Left lung (tissue), 10 donors: ENCODE data around the gene CCDC68. TPM values are rescaled to one million over a fixed set of nuclear protein-coding genes. Genes with fewer than 3 reads are reported as not detected.
"Not testable (repeated sequence)": the region's sequence is repeated elsewhere in the genome, so short reads cannot be mapped to it uniquely, and the experiment has no call there.

Experiments
- ATAC-seq: fragments of 200-7000 bp; cut with Tn5 transposase; one replicate; pipeline ENCODE4 v1.9.1; 2020; ENCODE audit warnings: moderate library complexity
- DNase-seq, 4 donors: peaks; one replicate each; pipeline ENCODE4 v3.0.0-alpha.2; 2013 to 2020
- H3K27ac ChIP-seq, 2 donors: fragments of 200-600 bp; sonication (generic) in 1 of 2; one replicate each; pipeline versions ENCODE4 v1.5.0 to v1.8.0; 2020 to 2021
- H3K27me3 ChIP-seq, 2 donors: fragments of 200-600 bp; sonication (generic) in 1 of 2; one replicate each; pipeline versions ENCODE4 v1.5.0 to v1.8.0; 2020 to 2021
- H3K36me3 ChIP-seq, 2 donors: fragments of 200-600 bp; sonication (generic) in 1 of 2; one replicate each; pipeline versions ENCODE4 v1.5.0 to v1.8.0; 2020 to 2021
- H3K4me1 ChIP-seq, 2 donors: fragments of 200-600 bp; one replicate each; pipeline ENCODE4 v1.8.0; 2021
- H3K4me3 ChIP-seq, 2 donors: fragments of 200-600 bp; sonication (generic) in 1 of 2; one replicate each; pipeline versions ENCODE4 v1.5.0 to v1.8.0; 2020 to 2021; ENCODE audit warnings: mild to moderate bottlenecking in 1 of 2
- H3K9me3 ChIP-seq, 2 donors: fragments of 200-600 bp; sonication (generic) in 1 of 2; one replicate each; pipeline versions ENCODE4 v1.5.0 to v1.8.0; 2020 to 2021
- intact Hi-C, 2 donors: fragments of 100-400 bp; cut with DNase I; formaldehyde crosslinking; loops; one replicate each; pipeline versions ENCODE4 v1.11.2 to v1.14.2; 2022
- polyA plus RNA-seq, 6 donors: library from polyadenylated mRNA; unstranded; fragments of 120-200 nt; gene quantifications; one replicate each; pipeline ENCODE4 v1.2.1, GENCODE V29; 2013; ENCODE audit not compliant: insufficient read length in 6 of 6
- total RNA-seq, 2 donors: library from RNA; stranded (reverse); fragmentation: NEBNext Ultra II Directional; extraction: Animal tissue kit (Norgen Biotek cat#: 25700); gene quantifications; one replicate each; pipeline ENCODE4 v1.2.1, GENCODE V29; 2021
- TF ChIP-seq, protein P1 (sequence below), 2 donors: fragments of 200-600 bp; sonication (generic) in 1 of 2; IDR thresholded peaks; one replicate each; pipeline versions ENCODE4 v1.5.0 to v1.8.0; 2021; ENCODE audit warnings: antibody characterized with exemption in 2 of 2
- donor health status: DM: no; HTN: yes; CAD: no.
- donor health status: DM: no; HTN: no; CAD: no.

Gene CCDC68
- total and polyA plus RNA-seq, 8 donors, result 13.8 to 144 (median 88.4) TPM

DNA sequence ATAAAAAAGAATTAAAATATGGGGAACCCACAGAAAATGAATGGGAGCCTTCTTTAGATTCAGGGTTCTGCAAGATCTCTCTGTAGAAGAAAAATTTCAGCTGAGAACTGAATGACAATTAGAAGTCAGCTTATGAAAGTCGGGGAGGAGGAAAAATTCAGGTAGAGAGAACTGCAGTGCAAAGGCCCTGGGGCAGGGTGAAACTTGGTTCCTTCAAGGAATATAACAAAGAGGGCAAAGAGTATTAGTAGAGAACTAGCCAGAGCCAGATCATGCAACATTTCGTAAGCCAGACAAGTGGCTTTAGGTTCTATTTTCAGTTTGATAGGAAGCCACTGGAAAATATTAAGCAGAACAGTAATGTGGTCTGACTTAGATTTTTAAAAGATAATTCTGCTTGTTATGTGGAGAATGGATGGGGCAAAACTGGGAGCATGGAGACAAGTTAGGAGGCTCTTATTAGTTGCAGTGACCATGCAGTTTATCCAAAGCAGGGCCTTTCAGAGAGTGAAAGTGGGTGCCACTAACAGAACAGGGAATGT lies 103.1 kb downstream of the CCDC68 start:
- Histone ChIP-seq H3K4me1 (peaks cover 0 to 14% of the 10 kb centered on the region in 2 donors), H3K9me3 (no peaks in the 10 kb centered on the region), H3K27ac (no peak overlapping the region), H3K4me3 (no peak overlapping the region), H3K36me3 (no peaks in the 10 kb centered on the region), H3K27me3 (no peaks in the 10 kb centered on the region)
- TF ChIP-seq, protein P1, sequence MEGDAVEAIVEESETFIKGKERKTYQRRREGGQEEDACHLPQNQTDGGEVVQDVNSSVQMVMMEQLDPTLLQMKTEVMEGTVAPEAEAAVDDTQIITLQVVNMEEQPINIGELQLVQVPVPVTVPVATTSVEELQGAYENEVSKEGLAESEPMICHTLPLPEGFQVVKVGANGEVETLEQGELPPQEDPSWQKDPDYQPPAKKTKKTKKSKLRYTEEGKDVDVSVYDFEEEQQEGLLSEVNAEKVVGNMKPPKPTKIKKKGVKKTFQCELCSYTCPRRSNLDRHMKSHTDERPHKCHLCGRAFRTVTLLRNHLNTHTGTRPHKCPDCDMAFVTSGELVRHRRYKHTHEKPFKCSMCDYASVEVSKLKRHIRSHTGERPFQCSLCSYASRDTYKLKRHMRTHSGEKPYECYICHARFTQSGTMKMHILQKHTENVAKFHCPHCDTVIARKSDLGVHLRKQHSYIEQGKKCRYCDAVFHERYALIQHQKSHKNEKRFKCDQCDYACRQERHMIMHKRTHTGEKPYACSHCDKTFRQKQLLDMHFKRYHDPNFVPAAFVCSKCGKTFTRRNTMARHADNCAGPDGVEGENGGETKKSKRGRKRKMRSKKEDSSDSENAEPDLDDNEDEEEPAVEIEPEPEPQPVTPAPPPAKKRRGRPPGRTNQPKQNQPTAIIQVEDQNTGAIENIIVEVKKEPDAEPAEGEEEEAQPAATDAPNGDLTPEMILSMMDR (IDR thresholded peaks at IDR 0.05), result no peak
- ATAC-seq (no peak), DNase-seq (no peak)
- intact Hi-C loops, result no loop called here

DNA sequence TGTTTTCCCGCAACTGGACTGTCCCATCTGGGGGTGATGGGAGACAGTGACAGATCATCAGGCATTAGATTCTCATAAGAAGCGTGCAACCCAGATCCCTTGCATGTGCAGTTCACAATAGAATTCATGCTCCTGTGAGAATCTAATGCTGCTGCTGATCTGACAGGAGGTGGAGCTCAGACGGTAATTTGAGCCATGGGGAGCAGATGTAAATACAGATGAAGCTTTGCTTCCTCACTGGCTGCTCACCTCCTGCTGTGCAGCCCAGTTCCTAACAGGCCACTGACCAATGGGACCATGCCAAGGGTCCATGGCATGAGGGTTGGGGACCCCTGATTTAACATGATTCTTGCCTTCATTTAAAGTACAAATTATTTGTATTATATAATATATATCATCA lies 104.2 kb downstream of the CCDC68 start:
- DNase-seq, ATAC-seq, H3K9me3 ChIP-seq, H3K36me3 ChIP-seq, H3K27ac ChIP-seq, H3K27me3 ChIP-seq, H3K4me3 ChIP-seq, intact Hi-C loops: not testable (repeated sequence)
- H3K4me1 ChIP-seq, result peaks cover 0 to 14% of the 10 kb centered on the region in 2 donors

DNA sequence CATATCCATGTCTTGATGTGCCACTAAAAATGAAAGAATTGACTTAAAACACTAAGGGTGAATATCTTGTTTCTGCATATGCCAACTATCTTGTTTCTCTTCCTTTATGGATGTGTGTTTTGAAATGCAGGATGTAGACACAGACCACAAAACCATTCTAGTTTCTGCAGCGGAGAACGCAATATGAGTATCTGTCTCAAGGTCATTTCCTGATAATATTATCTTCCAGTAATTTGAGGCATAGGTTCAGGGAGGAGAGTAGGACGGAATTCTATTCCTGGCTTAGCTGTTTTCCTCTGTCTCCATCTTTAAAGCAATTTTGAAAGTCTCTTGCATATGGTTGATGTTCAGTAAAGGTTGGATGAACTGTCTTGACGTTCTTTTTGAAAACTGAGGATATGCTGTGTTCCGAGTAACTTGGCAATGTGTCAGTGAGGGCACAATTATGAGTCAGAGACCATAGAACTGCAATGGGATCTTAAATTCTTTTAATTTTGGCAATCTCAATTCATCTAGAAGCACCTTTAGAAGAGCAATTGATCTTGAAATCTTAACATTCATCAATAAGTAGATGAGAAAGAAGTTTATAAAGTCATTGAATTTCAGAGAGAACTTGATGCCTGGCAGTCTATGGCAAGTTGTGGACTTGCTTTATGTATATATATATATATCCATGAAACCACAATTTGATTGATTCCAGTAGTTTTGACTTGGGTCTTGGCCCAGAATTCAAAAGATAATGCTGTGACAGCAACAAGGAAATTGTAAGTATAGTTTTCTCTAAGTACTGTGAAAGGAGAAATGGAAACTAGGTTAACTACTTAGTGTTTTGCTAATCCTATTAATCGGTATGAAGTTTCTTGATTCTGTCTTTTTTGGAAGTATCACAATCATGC lies 106.2 kb downstream of the CCDC68 start:
- DNase-seq, result no peak
- Histone ChIP-seq H3K27me3 (no peaks in the 10 kb centered on the region), H3K4me3 (no peak overlapping the region), H3K9me3 (no peaks in the 10 kb centered on the region), H3K4me1 (peaks cover 0 to 17% of the 10 kb centered on the region in 2 donors), H3K36me3 (no peaks in the 10 kb centered on the region), H3K27ac (no peak overlapping the region)
- intact Hi-C loops, result no loop called here
- TF ChIP-seq, protein P1 (IDR thresholded peaks at IDR 0.05), result no peak
- no peak for ATAC-seq

Other genes starting within 250 kb of the CCDC68 start
- gene RAB27B, start 131.0 kb downstream of the CCDC68 start, total RNA-seq, result 10 to 100 TPM; 57.9 to 66.6 TPM
- 10 to 100 TPM in 4 of 6 donors, 1 to 10 TPM in 2; 7.4 to 12.1 (median 10.1) TPM for gene RAB27B, start 131.0 kb downstream of the CCDC68 start, polyA plus RNA-seq